Stimulated activated CD4-positive, alpha-beta T cell treated with anti-CD3 and anti-CD28 coated beads, Interleukin-1b, Interleukin-23, amount 100 ng/mL, for 4 hours (primary cell): ENCODE results near the gene DROSHA.

ENCODE experiments used
- DNase-seq, 2 donors: peaks; one replicate each; pipeline ENCODE4 v3.0.0-alpha.2; 2020; ENCODE audit warnings: low read depth in 2 of 2

The DROSHA gene

DNA sequence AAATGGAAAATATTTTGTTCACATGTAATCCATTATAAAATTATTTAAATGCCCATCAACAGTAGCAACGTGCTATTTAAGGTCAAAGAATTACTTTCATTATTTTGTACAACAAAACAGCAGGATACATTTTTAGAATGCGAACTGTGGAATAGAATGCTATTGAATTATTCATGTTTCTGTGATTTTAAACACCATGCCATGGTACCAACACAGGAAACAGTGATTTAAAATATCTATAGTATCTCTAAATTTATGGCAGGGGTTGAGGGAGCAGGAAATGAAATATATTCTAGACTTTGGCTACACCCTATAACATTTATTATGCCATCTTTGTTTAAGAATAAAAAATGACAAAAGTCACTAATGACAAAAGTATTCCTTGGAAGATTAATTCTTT is 62.4 kb downstream of the DROSHA start:
- DNase-seq, result no peak

- no peak for DNase-seq
Observed at GRCh38 chr5:31465291-31465690, 66.6 kb downstream of the DROSHA start.

- no peak for DNase-seq
Observed at GRCh38 chr5:31464081-31464480, 67.8 kb downstream of the DROSHA start.

DNA sequence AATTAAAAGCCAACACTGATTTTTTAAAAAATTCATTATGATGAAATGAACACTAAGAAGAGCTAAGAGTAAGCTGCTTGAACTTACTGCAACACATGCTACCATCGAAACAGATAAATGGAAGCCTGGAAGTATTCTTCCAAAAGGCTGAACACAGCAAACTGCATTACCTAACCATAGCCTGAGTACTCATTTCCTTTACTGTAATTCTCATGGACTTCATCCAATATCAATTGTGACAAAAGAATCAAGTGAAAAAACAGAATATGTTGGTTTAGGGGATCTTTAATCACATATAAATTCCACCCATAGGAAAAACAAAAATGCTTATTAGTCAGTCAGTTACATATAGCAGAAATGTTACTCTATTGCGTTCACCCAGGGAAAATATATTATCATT is 68.5 kb downstream of the DROSHA start:
- no peak for DNase-seq

GRCh38 chr5:31459594-31459993 is 72.3 kb downstream of the DROSHA start:
- DNase-seq, result no peak

DNA sequence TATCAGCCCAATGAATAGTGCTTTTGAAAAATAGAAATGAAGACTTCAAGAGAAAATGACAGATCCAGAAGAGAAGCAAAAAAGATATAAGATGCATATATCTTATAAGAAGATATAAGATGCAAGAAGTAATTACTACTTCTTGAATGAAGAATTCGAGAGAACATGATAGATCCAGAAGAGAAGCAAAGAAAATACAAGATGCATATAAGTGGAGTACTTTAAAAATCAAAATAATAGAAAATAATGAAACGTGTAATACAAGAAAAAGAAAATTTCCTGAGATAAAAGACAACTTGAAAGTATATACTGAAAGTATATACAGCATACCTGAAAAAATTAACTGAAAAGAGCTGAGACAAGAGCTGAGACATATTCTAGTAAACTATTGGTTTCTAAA is 76.7 kb downstream of the DROSHA start:
- DNase-seq, result no peak

DNA sequence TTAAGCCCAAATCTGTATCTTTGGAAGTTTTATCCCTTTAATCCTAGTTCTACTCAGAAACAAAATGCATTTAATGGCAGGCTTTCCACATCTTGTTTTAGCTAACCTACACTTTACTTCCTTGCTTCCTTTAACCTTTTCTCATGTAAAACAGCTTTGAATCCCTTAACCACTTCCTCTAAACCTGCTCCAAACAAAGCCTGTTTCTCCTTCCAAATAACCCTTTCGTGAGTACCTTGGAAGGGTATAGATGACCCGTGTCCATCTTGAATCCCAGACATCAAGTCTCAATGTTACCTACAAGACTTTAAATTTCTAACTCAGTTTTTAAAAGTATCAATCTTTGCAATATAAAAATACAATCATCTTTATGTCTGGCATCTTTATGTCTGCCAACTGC is 78.4 kb downstream of the DROSHA start:
- no peak for DNase-seq

GRCh38 chr5:31452314-31452713 is 79.6 kb downstream of the DROSHA start:
- no peak for DNase-seq

DNA sequence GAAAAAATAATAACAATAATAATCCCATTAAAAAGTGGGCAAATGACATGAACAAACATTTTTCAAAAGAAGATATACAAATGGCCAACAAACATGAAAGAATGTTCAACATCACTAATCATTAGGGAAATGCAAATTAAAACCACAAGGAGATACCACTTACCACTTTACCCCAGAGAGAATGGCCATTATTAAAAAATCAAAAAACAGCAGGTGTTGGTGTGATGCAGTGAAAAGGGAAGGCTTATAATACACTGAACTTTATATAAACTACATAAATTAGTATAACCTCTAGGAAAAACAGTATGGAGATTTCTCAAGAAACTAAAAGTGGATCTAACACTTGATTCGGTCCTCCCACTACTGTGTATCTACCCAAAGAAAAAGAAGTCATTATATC is 81.9 kb downstream of the DROSHA start:
- no peak for DNase-seq

GRCh38 chr5:31449174-31449573 is 82.7 kb downstream of the DROSHA start:
- DNase-seq, result no peak

- DNase-seq, result no peak
Observed at GRCh38 chr5:31445041-31445600, 86.8 kb downstream of the DROSHA start.

GRCh38 chr5:31443572-31443971 is 88.3 kb downstream of the DROSHA start:
- DNase-seq, result no peak

GRCh38 chr5:31442058-31442745 is 89.7 kb downstream of the DROSHA start:
- DNase-seq, result no peak

DNA sequence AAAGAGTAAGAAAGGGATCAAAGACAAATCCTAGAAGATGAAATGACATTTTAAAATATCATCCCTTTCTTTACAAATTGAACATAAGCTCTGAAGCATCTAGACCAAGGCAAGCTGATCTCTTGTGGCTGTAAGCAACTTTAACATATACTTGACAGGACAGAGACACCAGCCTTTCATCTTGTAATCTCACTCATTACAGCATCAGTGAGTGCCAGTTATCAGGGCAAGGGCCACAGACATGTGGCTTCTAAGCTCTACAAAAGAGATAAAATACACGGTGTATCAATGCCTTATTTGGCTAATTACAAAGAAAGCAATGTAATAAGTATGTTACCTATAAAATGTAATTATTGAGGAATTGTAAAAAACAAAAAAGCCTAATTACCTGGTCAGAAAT is 95.0 kb downstream of the DROSHA start:
- DNase-seq, result no peak

- DNase-seq, result no peak
Observed at GRCh38 chr5:31435730-31436129, 96.2 kb downstream of the DROSHA start.

DNA sequence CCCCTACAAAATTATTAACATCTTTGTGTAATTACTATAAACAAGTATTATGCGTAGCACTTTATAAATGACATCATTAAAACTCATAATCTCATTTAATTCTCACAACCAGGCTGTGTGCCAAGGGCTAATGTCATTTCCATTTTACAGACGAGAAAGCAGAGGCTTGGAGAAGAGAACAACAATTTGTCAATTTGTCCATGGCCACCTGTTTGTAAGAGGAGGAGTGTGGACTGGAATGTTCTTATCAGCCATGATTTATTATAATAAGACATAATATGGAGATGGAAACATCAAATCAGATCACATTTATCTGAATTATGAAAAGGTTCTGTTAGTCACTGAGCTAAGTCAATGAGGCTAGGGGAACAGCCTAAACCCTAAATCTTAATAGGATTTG is 97.0 kb downstream of the DROSHA start:
- DNase-seq, result no peak

DNA sequence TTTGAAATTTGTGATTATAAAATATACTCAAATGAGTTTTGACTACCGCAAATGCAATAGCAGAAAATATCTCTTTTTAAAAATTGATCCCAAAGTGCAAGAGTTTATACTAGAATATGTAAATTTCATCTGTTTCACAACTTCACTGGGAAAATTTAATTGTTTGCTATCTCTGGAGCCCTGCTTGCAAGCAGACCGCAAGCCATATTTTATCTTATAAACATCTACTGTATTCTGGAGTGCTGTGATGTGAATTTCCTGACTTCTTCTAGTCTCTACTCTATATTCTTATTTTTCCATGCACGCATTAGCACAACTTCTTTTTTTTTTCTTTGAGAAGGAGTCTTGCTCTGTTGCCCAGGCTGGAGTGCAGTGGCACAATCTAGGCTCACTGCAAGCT is 98.7 kb downstream of the DROSHA start:
- no peak for DNase-seq

DNA sequence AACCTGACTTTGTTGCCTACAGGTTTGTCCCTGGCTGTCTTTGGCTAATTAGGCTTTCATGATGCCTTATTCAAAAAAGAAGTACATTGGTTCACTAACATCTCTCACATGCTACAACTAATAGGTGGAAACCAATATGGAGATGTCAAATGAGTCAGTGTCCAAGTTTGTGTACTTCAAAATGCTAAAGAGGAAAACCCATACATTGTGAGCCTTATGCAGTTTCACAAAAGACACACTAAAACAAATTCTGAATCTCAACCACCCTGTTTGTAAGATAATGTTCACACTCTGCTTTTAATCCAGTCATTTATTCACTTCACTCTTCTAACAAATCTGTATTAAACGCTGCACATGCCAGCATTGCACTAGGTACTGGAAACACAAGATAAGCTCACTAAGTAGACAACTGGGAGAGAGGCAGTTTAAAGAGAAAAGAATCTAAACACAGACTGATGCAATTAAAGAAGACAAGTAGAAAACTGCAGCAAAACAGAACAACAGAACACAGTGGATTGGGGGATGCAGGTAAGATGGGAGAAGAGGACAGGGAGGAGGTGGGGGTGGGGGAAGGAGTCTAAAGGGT is 104.1 kb downstream of the DROSHA start:
- DNase-seq, result no peak

GRCh38 chr5:31427013-31427723 is 104.7 kb downstream of the DROSHA start:
- no peak for DNase-seq

- DNase-seq, result no peak
Observed at GRCh38 chr5:31421806-31422586, 109.9 kb downstream of the DROSHA start.

GRCh38 chr5:31417512-31417911 is 114.4 kb downstream of the DROSHA start:
- no peak for DNase-seq

GRCh38 chr5:31416547-31416946 is 115.3 kb downstream of the DROSHA start:
- no peak for DNase-seq
